Measurements from ENCODE around the gene KIAA1755. TPM values are rescaled to one million over a fixed set of nuclear protein-coding genes. Genes with fewer than 3 reads are reported as not detected.

The KIAA1755 gene
- total RNA-seq, 4 donors from 2014 or later: 0.24 to 9.9 (median 1.6) TPM

- TF ChIP-seq, protein P1, sequence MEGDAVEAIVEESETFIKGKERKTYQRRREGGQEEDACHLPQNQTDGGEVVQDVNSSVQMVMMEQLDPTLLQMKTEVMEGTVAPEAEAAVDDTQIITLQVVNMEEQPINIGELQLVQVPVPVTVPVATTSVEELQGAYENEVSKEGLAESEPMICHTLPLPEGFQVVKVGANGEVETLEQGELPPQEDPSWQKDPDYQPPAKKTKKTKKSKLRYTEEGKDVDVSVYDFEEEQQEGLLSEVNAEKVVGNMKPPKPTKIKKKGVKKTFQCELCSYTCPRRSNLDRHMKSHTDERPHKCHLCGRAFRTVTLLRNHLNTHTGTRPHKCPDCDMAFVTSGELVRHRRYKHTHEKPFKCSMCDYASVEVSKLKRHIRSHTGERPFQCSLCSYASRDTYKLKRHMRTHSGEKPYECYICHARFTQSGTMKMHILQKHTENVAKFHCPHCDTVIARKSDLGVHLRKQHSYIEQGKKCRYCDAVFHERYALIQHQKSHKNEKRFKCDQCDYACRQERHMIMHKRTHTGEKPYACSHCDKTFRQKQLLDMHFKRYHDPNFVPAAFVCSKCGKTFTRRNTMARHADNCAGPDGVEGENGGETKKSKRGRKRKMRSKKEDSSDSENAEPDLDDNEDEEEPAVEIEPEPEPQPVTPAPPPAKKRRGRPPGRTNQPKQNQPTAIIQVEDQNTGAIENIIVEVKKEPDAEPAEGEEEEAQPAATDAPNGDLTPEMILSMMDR (IDR thresholded peaks at IDR 0.05): no peak
- ATAC-seq (ENCODE audit: low FRiP score): no peak
- no peak for DNase-seq (ENCODE audit: low spot score)
Measured at GRCh38 chr20:38238829-38239228, 21.7 kb downstream of the KIAA1755 start.

DNA sequence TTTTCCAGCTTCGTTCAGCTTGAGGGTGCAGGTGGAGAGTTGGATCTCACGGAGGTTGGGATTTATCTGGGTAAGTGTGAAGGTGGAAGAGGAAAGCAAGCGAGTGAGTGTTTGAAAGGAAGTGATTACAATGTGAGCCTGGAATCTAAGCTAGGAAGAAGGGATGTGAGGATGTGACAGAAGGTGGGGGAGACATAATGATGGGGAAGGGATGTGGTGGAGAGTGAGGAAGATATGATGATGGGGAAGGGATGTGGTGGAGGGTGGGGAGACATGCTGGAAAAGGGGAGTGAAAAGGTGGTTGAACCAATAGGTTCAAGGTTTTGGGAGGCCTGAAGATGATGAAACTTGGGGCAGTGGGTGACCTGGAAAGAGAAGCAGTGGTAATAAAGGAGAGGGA, 23.2 kb downstream of the KIAA1755 start:
- no peak for DNase-seq (ENCODE audit: low spot score)
- TF ChIP-seq, protein P1 (IDR thresholded peaks at IDR 0.05): no peak
- ATAC-seq (ENCODE audit: low FRiP score): no peak

- DNase-seq (ENCODE audit: low spot score) (no peak), ATAC-seq (ENCODE audit: low FRiP score) (no peak)
- TF ChIP-seq, protein P1 (IDR thresholded peaks at IDR 0.05): no peak
Measured at GRCh38 chr20:38231531-38232121, 28.9 kb downstream of the KIAA1755 start.

DNA sequence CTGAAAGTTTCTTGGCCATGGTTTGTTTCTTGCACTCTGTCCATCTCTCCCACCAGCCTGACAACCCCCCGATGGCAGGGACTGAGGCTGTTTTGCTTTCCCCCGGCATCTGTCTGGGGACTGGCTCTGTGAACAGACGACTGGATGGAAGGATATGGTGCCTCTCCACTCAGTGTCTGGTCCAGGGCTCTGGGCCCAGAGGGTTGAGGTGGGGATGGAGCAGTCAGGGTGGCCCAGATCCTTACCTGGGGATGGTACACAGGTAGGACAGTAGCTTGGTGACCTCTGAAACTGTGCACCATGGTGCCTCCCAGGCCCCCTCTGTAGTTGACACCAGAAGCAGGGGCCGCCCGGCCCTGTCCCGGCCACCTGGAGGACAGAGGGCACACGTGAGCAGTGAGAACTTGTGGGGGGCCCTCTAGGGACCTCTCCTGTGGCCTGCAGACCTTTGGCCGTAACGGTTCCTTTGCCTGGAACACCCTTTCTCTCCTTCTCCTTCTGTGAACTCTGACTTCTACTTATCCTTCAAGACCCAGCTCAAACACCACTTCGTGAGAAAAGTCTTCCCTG, 29.5 kb downstream of the KIAA1755 start:
- TF ChIP-seq, protein P1 (IDR thresholded peaks at IDR 0.05): no peak
- DNase-seq (ENCODE audit: low spot score) (no peak), ATAC-seq (ENCODE audit: low FRiP score) (no peak)

DNA sequence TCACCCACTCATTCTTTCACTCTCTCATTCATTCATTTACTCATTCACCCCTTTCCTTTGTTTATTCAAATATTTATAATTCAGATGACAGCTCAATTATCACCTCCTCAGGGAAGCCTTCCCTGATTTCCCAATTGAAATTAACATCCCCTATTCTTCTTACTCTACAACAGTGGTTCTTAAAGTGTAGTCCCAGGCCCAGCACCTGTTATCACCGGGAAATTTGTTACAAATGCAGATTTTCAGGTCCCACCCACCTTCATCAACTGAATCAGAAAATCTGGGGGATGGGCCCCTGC, 30.3 kb downstream of the KIAA1755 start:
- ATAC-seq (ENCODE audit: low FRiP score) (no peak), DNase-seq (ENCODE audit: low spot score) (no peak)
- TF ChIP-seq, protein P1 (IDR thresholded peaks at IDR 0.05): no peak

DNA sequence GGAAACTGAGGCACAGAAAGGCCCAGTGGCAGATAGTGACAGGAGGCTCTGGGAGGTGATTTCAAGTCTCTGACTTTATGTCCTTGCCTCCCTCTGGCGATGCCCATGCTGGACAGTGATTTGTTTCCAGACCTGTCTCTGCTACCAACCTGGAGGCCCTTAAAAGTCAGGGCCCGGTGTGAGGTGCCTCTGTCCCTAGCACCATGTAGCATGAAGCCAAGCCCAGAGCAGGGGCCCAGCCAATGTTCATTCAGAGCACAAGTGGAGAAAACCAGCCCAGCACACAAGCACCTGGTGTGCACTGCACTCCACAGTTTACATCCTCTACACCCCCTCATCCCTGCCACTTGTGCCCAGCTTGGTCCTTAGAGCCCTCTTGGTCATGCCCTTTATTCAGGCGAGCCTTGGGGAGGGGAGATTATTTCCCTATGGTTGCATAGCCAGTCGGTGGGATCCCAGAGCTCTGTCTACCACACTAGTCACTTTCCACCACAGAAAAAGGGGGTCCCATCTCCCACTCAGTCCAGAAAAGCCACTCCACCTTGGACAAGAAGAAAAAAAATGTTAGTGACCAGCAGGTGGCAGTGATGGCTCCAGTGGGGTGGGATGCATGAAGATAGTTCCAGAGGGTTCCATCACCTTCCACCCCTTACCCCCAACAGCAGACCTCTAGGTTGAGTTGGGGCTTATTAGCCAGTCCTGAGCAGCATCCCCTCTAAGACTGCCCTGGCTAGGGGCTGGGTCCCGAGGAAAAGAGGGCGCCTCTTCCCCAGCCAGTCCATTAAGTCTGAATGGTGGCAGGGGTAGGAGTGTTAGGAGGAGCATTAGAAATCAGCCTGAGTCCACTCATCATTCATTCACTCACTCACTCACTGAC, 30.9 kb downstream of the KIAA1755 start:
- DNase-seq (ENCODE audit: low spot score): no peak
- no peak for ATAC-seq (ENCODE audit: low FRiP score)
- TF ChIP-seq, protein P1 (IDR thresholded peaks at IDR 0.05): no peak

All from omental fat pad (tissue), 4 donors.